ENCODE results near the gene RFNG. TPM values are rescaled to one million over a fixed set of nuclear protein-coding genes. Genes with fewer than 3 reads are reported as not detected.

Gene RFNG
- total RNA-seq, 1 experiment from 2014 or later, result 37.9 TPM

GRCh38 chr17:82008258-82008940 lies 43.2 kb downstream of the RFNG start:
- no peaks in the 10 kb centered on the region for H3K27me3 Mint-ChIP-seq (ENCODE audit: insufficient read depth, unreplicated experiment)
- TF ChIP-seq, protein P1, sequence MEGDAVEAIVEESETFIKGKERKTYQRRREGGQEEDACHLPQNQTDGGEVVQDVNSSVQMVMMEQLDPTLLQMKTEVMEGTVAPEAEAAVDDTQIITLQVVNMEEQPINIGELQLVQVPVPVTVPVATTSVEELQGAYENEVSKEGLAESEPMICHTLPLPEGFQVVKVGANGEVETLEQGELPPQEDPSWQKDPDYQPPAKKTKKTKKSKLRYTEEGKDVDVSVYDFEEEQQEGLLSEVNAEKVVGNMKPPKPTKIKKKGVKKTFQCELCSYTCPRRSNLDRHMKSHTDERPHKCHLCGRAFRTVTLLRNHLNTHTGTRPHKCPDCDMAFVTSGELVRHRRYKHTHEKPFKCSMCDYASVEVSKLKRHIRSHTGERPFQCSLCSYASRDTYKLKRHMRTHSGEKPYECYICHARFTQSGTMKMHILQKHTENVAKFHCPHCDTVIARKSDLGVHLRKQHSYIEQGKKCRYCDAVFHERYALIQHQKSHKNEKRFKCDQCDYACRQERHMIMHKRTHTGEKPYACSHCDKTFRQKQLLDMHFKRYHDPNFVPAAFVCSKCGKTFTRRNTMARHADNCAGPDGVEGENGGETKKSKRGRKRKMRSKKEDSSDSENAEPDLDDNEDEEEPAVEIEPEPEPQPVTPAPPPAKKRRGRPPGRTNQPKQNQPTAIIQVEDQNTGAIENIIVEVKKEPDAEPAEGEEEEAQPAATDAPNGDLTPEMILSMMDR (IDR thresholded peaks at IDR 0.05; ENCODE audit: unreplicated experiment), result no peak
- no TSS peak for BruUV-seq (replicated peaks)
- peaks cover 10% of the 10 kb centered on the region for H3K4me1 Mint-ChIP-seq (ENCODE audit: insufficient read depth, unreplicated experiment)
- POLR2A ChIA-PET, result interaction anchor here (0.6 to 1.2 kb wide), 2 partner anchors 14 to 49 kb away, joined by 3 to 4 read pairs; no protein-coding TSS in a partner anchor
- peaks cover 12% of the 10 kb centered on the region for H3K36me3 Mint-ChIP-seq (ENCODE audit: insufficient read depth, unreplicated experiment)
- CTCF ChIA-PET, result interaction anchor here (0.6 to 1.2 kb wide), 3 partner anchors 14 to 21 kb away, joined by 3 to 5 read pairs (median 3); no protein-coding TSS in a partner anchor
- no peak overlapping the region for H3K27ac Mint-ChIP-seq (ENCODE audit: low read depth, unreplicated experiment)
- no peak for DNase-seq (ENCODE audit: unreplicated experiment)
- H3K9me3 Mint-ChIP-seq (ENCODE audit: unreplicated experiment), result no peaks in the 10 kb centered on the region
- no peak overlapping the region for H3K4me3 Mint-ChIP-seq (ENCODE audit: unreplicated experiment)
- intact Hi-C loops (cut with micrococcal nuclease), result no loop called here

- BruUV-seq (replicated peaks), result no TSS peak
- no peaks in the 10 kb centered on the region for H3K9me3 Mint-ChIP-seq (ENCODE audit: unreplicated experiment)
- TF ChIP-seq, protein P1 (IDR thresholded peaks at IDR 0.05; ENCODE audit: unreplicated experiment), result no peak
- ChIA-PET CTCF (interaction anchor here (1.1 to 1.2 kb wide), 2 partner anchors 14 to 22 kb away, joined by 3 to 5 read pairs; no protein-coding TSS in a partner anchor), POLR2A (interaction anchor here (0.6 to 1.2 kb wide), 2 partner anchors 14 to 48 kb away, joined by 3 to 4 read pairs; no protein-coding TSS in a partner anchor)
- DNase-seq (ENCODE audit: unreplicated experiment), result no peak
- H3K4me3 Mint-ChIP-seq (ENCODE audit: unreplicated experiment), result no peak overlapping the region
- intact Hi-C loops (cut with micrococcal nuclease), result no loop called here
- H3K27ac Mint-ChIP-seq (ENCODE audit: low read depth, unreplicated experiment), result no peak overlapping the region
- H3K4me1 Mint-ChIP-seq (ENCODE audit: insufficient read depth, unreplicated experiment), result peaks cover 10% of the 10 kb centered on the region
- peaks cover 12% of the 10 kb centered on the region for H3K36me3 Mint-ChIP-seq (ENCODE audit: insufficient read depth, unreplicated experiment)
- no peaks in the 10 kb centered on the region for H3K27me3 Mint-ChIP-seq (ENCODE audit: insufficient read depth, unreplicated experiment)
These were observed 43.9 kb downstream of the RFNG start for GRCh38 chr17:82007495-82008257.

- ChIA-PET CTCF (interaction anchor here (1.0 kb wide), 1 partner anchor 13 kb away, joined by 4 read pairs; no protein-coding TSS in a partner anchor), POLR2A (interaction anchor here (1.0 kb wide), 1 partner anchor 14 kb away, joined by 3 read pairs; no protein-coding TSS in a partner anchor)
- Mint-ChIP-seq H3K4me1 (ENCODE audit: insufficient read depth, unreplicated experiment) (peaks cover 10% of the 10 kb centered on the region), H3K27me3 (ENCODE audit: insufficient read depth, unreplicated experiment) (no peaks in the 10 kb centered on the region), H3K4me3 (ENCODE audit: unreplicated experiment) (no peak overlapping the region), H3K27ac (ENCODE audit: low read depth, unreplicated experiment) (no peak overlapping the region), H3K9me3 (ENCODE audit: unreplicated experiment) (no peaks in the 10 kb centered on the region), H3K36me3 (ENCODE audit: insufficient read depth, unreplicated experiment) (peaks cover 12% of the 10 kb centered on the region)
- BruUV-seq (replicated peaks), result no TSS peak
- intact Hi-C loops (cut with micrococcal nuclease), result no loop called here
- no peak for DNase-seq (ENCODE audit: unreplicated experiment)
- TF ChIP-seq, protein P1 (IDR thresholded peaks at IDR 0.05; ENCODE audit: unreplicated experiment), result no peak
These were observed 44.5 kb downstream of the RFNG start for GRCh38 chr17:82007228-82007494.
